ENCODE data around the gene SETBP1.

DNA sequence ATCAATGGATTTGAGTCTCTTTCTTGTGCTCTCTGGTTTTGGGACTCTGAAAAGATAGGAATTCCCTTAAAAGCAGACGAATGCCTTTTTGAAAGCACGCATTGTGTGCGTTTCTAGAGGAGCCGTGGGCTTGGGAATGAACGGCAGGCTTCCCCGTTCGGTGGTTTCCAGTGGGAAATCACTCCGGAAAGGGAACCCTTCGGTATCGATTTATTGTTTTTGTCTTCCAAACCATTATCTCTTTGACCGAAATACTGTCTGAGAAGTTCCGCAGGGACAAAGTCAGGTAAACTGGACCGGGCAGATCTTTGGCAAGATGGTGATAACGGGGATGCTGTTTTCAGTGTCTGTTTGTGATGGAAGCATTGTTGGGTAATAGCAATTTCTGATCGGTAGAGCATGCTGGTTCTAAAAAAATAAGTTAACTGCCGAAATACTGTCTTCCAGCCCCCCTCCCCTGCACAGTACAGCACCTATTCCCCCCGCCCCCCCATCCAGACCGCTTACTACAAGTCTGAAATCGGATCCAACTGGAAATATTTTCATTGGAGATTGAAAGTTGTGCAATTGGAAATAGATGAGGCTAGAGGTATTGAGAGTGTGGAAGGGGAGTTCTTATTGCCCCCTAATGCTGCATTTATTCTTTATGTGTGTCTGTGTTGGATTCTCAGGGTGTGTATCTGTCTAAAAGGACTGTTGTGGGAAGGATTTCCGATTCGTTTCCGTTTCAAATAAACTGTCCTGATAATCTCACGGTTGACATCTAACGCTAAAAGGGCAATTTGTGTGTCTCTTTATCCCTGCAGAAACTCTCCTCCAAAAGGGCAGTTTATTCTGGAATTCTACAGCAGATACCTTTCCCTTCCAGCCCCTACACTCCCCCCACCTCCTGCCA, 635 bp downstream of the SETBP1 start:
- TF ChIP-seq ZNF507 (tag; conservative IDR thresholded peaks at IDR 0.05): no peak
- TF ChIP-seq RAD21 (CRISPR knock-in tag; conservative IDR thresholded peaks at IDR 0.05 in 1 of 2, IDR thresholded peaks at IDR 0.05 in 1 of 2): no peak
- TF ChIP-seq TEAD4 (IDR thresholded peaks at IDR 0.05; ENCODE audit: low read length): no peak
- no peak for TF ChIP-seq TEAD4 (CRISPR knock-in tag; IDR thresholded peaks at IDR 0.05; ENCODE audit: borderline replicate concordance)
- TF ChIP-seq KDM5B (IDR thresholded peaks at IDR 0.05; ENCODE audit: insufficient replicate concordance, low read depth, low read length): no peak
- TF ChIP-seq DMBX1 (CRISPR knock-in tag; IDR thresholded peaks at IDR 0.05; ENCODE audit: borderline replicate concordance): no peak
- TF ChIP-seq, protein P1, sequence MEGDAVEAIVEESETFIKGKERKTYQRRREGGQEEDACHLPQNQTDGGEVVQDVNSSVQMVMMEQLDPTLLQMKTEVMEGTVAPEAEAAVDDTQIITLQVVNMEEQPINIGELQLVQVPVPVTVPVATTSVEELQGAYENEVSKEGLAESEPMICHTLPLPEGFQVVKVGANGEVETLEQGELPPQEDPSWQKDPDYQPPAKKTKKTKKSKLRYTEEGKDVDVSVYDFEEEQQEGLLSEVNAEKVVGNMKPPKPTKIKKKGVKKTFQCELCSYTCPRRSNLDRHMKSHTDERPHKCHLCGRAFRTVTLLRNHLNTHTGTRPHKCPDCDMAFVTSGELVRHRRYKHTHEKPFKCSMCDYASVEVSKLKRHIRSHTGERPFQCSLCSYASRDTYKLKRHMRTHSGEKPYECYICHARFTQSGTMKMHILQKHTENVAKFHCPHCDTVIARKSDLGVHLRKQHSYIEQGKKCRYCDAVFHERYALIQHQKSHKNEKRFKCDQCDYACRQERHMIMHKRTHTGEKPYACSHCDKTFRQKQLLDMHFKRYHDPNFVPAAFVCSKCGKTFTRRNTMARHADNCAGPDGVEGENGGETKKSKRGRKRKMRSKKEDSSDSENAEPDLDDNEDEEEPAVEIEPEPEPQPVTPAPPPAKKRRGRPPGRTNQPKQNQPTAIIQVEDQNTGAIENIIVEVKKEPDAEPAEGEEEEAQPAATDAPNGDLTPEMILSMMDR (IDR thresholded peaks at IDR 0.05 in 2 of 3, conservative IDR thresholded peaks at IDR 0.05 in 1 of 3; ENCODE audit: insufficient read depth in 2 of 3, low read depth in 1 of 3, low read length in 3 of 3): no peak
